Progenitor cell of endocrine pancreas (in vitro differentiated cells): Measurements from ENCODE around the gene DLGAP1. TPM values are rescaled to one million over a fixed set of nuclear protein-coding genes. Genes with fewer than 3 reads are reported as not detected.

Experiments
- DNase-seq: peaks from one replicate; pipeline ENCODE4 v3.0.0; 2021; ENCODE audit warnings: low spot score; ENCODE audit not compliant: unreplicated experiment
- H3K27ac Mint-ChIP-seq: 2 replicates; pipeline ENCODE4 v1.8.0; 2021; ENCODE audit warnings: mild to moderate bottlenecking, moderate library complexity, mixed read lengths
- H3K27me3 Mint-ChIP-seq: 2 replicates; pipeline ENCODE4 v1.8.0; 2021; ENCODE audit warnings: mixed read lengths
- H3K36me3 Mint-ChIP-seq: 2 replicates; pipeline ENCODE4 v1.8.0; 2022; ENCODE audit warnings: mixed read lengths; ENCODE audit not compliant: insufficient read depth
- H3K4me1 Mint-ChIP-seq: 2 replicates; pipeline ENCODE4 v1.8.0; 2021; ENCODE audit warnings: low read depth, mixed read lengths
- H3K4me3 Mint-ChIP-seq: 2 replicates; pipeline ENCODE4 v1.8.0; 2021; ENCODE audit warnings: low read depth, mild to moderate bottlenecking, moderate library complexity, mixed read lengths
- H3K9me3 Mint-ChIP-seq: 2 replicates; pipeline ENCODE4 v1.8.0; 2021; ENCODE audit warnings: low read depth, mixed read lengths
- CTCF ChIP-seq: fragments of 200-600 bp; sonication (generic); IDR thresholded peaks from one replicate; pipeline ENCODE4 v1.5.0; 2021; ENCODE audit warnings: antibody characterized with exemption, mild to moderate bottlenecking; ENCODE audit not compliant: unreplicated experiment
- microRNA-seq: library from miRNA; unstranded; fragments of <30 nt; microRNA quantifications from one replicate; pipeline ENCODE4 v1.1.0, GENCODE V29; 2020; ENCODE audit warnings: borderline number of aligned reads; ENCODE audit not compliant: unreplicated experiment
- total RNA-seq: library from RNA; stranded (reverse); gene quantifications from 2 replicates; pipeline ENCODE4 v1.2.1, GENCODE V29; 2021

The DLGAP1 gene
- total RNA-seq, 1 donor from 2014 or later: 16.7 TPM

- peak; percentile 24 for TF ChIP-seq CTCF
- H3K4me1 Mint-ChIP-seq: peaks cover 30% of the 10 kb centered on the region
- peak overlapping the region; percentile 96 for H3K4me3 Mint-ChIP-seq
- no peaks in the 10 kb centered on the region for H3K9me3 Mint-ChIP-seq
- H3K27ac Mint-ChIP-seq: peak overlapping the region; percentile 100
- H3K36me3 Mint-ChIP-seq: peaks cover 3% of the 10 kb centered on the region
- H3K27me3 Mint-ChIP-seq: no peaks in the 10 kb centered on the region
- peak; percentile 90 for DNase-seq
Measured at GRCh38 chr18:3447895-3448837, 1006.9 kb downstream of the DLGAP1 start.

GRCh38 chr18:3447068-3447894 lies 1007.8 kb downstream of the DLGAP1 start:
- Mint-ChIP-seq H3K4me3 (peak overlapping the region; percentile 96), H3K4me1 (peaks cover 30% of the 10 kb centered on the region), H3K9me3 (no peaks in the 10 kb centered on the region), H3K27me3 (no peaks in the 10 kb centered on the region), H3K27ac (peak overlapping the region; percentile 100), H3K36me3 (no peaks in the 10 kb centered on the region)
- no peak for TF ChIP-seq CTCF
- peak; percentile 37 for DNase-seq

Small RNA genes lying within 50 kb of the gene (microRNA-seq; reads per million reads assigned to microRNA genes)
- not detected for gene MIR6718
